K562 (cell line): ENCODE results near the gene GPX5. TPM values are rescaled to one million over a fixed set of nuclear protein-coding genes. Genes with fewer than 3 reads are reported as not detected.

Source experiments
- ARID2 ChIP-seq: fragments of 450-650 bp; IDR thresholded peaks from 2 replicates; pipeline ENCODE4 v1.6.1; 2017; ENCODE audit warnings: antibody characterized with exemption, mild to moderate bottlenecking
- CHD2 ChIP-seq: IDR thresholded peaks from 2 replicates; pipeline ENCODE4 v1.6.1; 2011; ENCODE audit warnings: low read depth, low read length
- ETS1 ChIP-seq: conservative IDR thresholded peaks from 2 replicates; pipeline ENCODE4 v1.6.1; 2011; ENCODE audit warnings: low read depth, mild to moderate bottlenecking, low read length; ENCODE audit not compliant: control insufficient read depth
- HMGXB4 ChIP-seq: sonication (generic); formaldehyde crosslinking; IDR thresholded peaks from 2 replicates; pipeline ENCODE4 v1.8.1; 2023; ENCODE audit warnings: mild to moderate bottlenecking, missing genetic modification reagents
- IRF1 ChIP-seq: sonication (generic); formaldehyde crosslinking; IDR thresholded peaks from 2 replicates; pipeline ENCODE4 v1.8.0; 2022; ENCODE audit warnings: missing genetic modification reagents, mild to moderate bottlenecking, borderline replicate concordance
- KLF10 ChIP-seq: fragments of 250-450 bp; sonication (Bioruptor Pico); IDR thresholded peaks from 2 replicates; pipeline ENCODE4 v1.6.1; 2021; ENCODE audit warnings: matching md5 sums
- NCOA1 ChIP-seq: fragments of 450-650 bp; IDR thresholded peaks from 2 replicates; pipeline ENCODE4 v1.6.1; 2016; ENCODE audit warnings: low read depth
- PHF8 ChIP-seq: fragments of 200-600 bp; sonication (generic); IDR thresholded peaks from 2 replicates; pipeline ENCODE4 v1.6.1; 2012; ENCODE audit warnings: mixed run types, mild to moderate bottlenecking, inconsistent platforms, low read length, moderate library complexity, borderline replicate concordance
- POLR2AphosphoS5 ChIP-seq: IDR thresholded peaks from 2 replicates; pipeline ENCODE4 v1.6.1; 2011; ENCODE audit warnings: mild to moderate bottlenecking, low read depth, low read length, moderate library complexity; ENCODE audit not compliant: control insufficient read depth, insufficient read depth
- PRPF4 ChIP-seq: fragments of 200-400 bp; formaldehyde crosslinking; IDR thresholded peaks from one replicate; pipeline ENCODE4 v1.6.1; 2017; ENCODE audit warnings: low read length, low read depth, mild to moderate bottlenecking; ENCODE audit not compliant: insufficient read depth, poor library complexity, severe bottlenecking
- PURB ChIP-seq: sonication (generic); formaldehyde crosslinking; IDR thresholded peaks from 2 replicates; pipeline ENCODE4 v1.9.0; 2021; ENCODE audit warnings: low read depth, mild to moderate bottlenecking, missing genetic modification reagents
- SMARCA5 ChIP-seq: fragments of 450-650 bp; IDR thresholded peaks from 2 replicates; pipeline ENCODE4 v1.6.1; 2016
- SMARCC2 ChIP-seq: fragments of 450-650 bp; IDR thresholded peaks from 2 replicates; pipeline ENCODE4 v1.6.1; 2017; ENCODE audit warnings: antibody characterized with exemption, moderate library complexity, mild to moderate bottlenecking, low read depth
- TAF9B ChIP-seq: fragments of 450-650 bp; IDR thresholded peaks from 2 replicates; pipeline ENCODE4 v1.6.1; 2018; ENCODE audit warnings: mild to moderate bottlenecking; ENCODE audit not compliant: partially characterized antibody
- TAL1 ChIP-seq: fragments of 450-650 bp; IDR thresholded peaks from 2 replicates; pipeline ENCODE4 v1.6.1; 2016; ENCODE audit warnings: mild to moderate bottlenecking
- TCF7L2 ChIP-seq: fragments of 150-350 bp; IDR thresholded peaks from 2 replicates; pipeline ENCODE4 v1.6.1; 2016; ENCODE audit warnings: low read depth, mild to moderate bottlenecking, low read length, moderate library complexity
- TRIM25 ChIP-seq: fragments of 450-650 bp; IDR thresholded peaks from 2 replicates; pipeline ENCODE4 v1.7.0; 2016; ENCODE audit warnings: borderline replicate concordance
- ZBTB1 ChIP-seq: sonication (generic); formaldehyde crosslinking; IDR thresholded peaks from 2 replicates; pipeline ENCODE4 v1.8.1; 2023; ENCODE audit warnings: missing genetic modification reagents, low read depth, mild to moderate bottlenecking, borderline replicate concordance
- ZBTB12 ChIP-seq: fragments of 250-450 bp; sonication (Bioruptor Pico); IDR thresholded peaks from 2 replicates; pipeline ENCODE4 v1.4.0; 2020
- ZNF121 ChIP-seq: sonication (generic); formaldehyde crosslinking; conservative IDR thresholded peaks from 2 replicates; pipeline ENCODE4 v1.8.0; 2022; ENCODE audit warnings: missing genetic modification reagents
- ZNF512 ChIP-seq: IDR thresholded peaks from 2 replicates; pipeline ENCODE4 v1.6.1; 2016; ENCODE audit warnings: missing genetic modification characterization, missing compliant biosample characterization
- polyA plus RNA-seq, 8 experiments: library from polyadenylated mRNA; depleted of rRNA in 4 of 8; stranded (reverse) in 5 of 8; unstranded in 3 of 8; fragments of >200 nt; fragmentation: Nextera tagmentation in 2 of 8; fragmentation: Illumina TruSeq in 1 of 8; extraction: Ambion mirVana in 2 of 8; extraction: Trizol in 1 of 8; gene quantifications; 2 replicates each; pipeline versions ENCODE4 v1.2.1 to v1.2.3, GENCODE V29; 2011 to 2014; ENCODE audit warnings: inconsistent platforms in 1 of 8, missing spikeins in 1 of 8
- total RNA-seq, 7 experiments: library from RNA; depleted of rRNA in 6 of 7; stranded (reverse); fragments of >200 nt in 6 of 7; fragmentation: Illumina TruSeq in 2 of 7; extraction: Trizol in 2 of 7; gene quantifications; 2 replicates each; pipeline versions ENCODE4 v1.2.1 to v1.2.3, GENCODE V29; 2011 to 2021; ENCODE audit warnings: low replicate concordance in 1 of 7

The GPX5 gene
- total and polyA plus RNA-seq, 9 of the 15 experiments (the other 6 are each of a cell fraction or from before 2014, with no cell fraction given), result 0.07 to 0.18 (median 0.15) TPM; not detected in 6

- no peak for TF ChIP-seq CHD2
- peak; percentile 6 for TF ChIP-seq TAF9B
- TF ChIP-seq ETS1, result no peak
- TF ChIP-seq ZNF512, result no peak
- no peak for TF ChIP-seq TCF7L2
- TF ChIP-seq PHF8, result no peak
- no peak for TF ChIP-seq ARID2
- peak; percentile 25; the same call in 1 of the 2 replicates for TF ChIP-seq POLR2AphosphoS5
- no peak for TF ChIP-seq SMARCA5
- TF ChIP-seq TRIM25, result no peak
- no peak for TF ChIP-seq PRPF4
- no peak for TF ChIP-seq PURB (CRISPR knock-in tag)
- TF ChIP-seq HMGXB4 (CRISPR knock-in tag), result no peak
- no peak for TF ChIP-seq KLF10 (CRISPR knock-in tag)
- no peak for TF ChIP-seq ZNF121 (CRISPR knock-in tag)
- TF ChIP-seq ZBTB12 (CRISPR knock-in tag), result no peak
- peak; percentile 87 for TF ChIP-seq TAL1
- TF ChIP-seq NCOA1, result 0 out of 2 replicates have a peak, but pooled peaks have one; percentile 24
- TF ChIP-seq SMARCC2, result 0 out of 2 replicates have a peak, but pooled peaks have one; percentile 47
- no peak for TF ChIP-seq IRF1 (CRISPR knock-in tag)
- no peak for TF ChIP-seq ZBTB1 (CRISPR knock-in tag)
These were observed 20.3 kb downstream of the GPX5 start (continued) for GRCh38 chr6:28545955-28546354.
